ENCODE results near the gene DCTN2. TPM values are rescaled to one million over a fixed set of nuclear protein-coding genes. Genes with fewer than 3 reads are reported as not detected.
"Not testable (repeated sequence)": the region's sequence is repeated elsewhere in the genome, so short reads cannot be mapped to it uniquely, and the experiment has no call there.

DCTN2 gene
- total RNA-seq: 106 TPM
- long read RNA-seq, transcript DCTN2-209 (14 exons, 2,061 nt): major isoform, 584 of 779 reads
- long read RNA-seq, partial matches to known transcripts: 25 of 779 reads
- long read RNA-seq, other reads (novel, unspliced or antisense): 169 of 779 reads

DNA sequence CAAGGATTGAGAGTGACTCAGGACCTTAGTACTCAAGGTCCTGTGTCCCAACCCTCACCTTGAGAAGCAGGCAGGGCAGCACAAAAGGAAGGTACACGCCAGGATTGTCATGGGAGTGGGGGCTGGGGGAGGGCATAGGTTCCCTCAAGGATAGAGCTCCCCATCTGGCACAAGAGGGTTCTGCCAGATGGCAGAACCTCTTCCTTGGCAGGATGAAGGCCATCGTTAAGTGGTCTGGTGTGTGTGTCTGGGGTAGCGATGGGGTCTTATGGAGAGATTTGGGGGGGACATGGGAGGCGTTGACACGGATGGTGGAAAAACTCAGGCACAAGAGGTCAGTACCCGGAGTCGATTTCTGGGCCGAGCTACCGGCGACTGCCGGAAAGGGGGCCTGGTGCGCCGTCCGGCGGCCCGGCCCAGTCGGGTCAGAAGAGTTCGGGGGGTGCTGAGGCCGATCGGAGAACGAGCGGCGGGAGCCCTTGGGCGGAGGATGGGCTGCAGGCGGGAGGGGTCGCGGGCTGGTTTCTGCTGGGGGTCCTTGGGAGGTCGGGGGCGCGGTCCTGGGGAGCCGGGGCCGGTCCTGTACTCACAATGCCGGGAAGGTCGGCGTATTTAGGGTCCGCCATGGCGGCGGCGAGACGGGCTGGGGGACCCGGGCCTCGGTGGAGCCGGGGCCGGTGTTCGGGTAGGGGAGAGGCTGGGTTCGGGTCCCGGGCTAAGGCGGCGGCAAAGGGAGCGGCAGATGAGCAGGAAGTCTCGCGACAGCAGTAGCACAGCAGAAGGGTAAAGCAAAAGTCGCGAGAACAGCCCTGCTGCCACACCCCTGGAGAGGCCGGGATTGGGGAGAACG is at the start of gene DCTN2:
Gene DCTN2, minus strand, starts transcription at position 755 of the 850 bp plus-strand sequence. Its CDS starts 129 bp downstream, at position 626.
- DNase-seq (ENCODE audit: low spot score): peak; percentile 97

DNA sequence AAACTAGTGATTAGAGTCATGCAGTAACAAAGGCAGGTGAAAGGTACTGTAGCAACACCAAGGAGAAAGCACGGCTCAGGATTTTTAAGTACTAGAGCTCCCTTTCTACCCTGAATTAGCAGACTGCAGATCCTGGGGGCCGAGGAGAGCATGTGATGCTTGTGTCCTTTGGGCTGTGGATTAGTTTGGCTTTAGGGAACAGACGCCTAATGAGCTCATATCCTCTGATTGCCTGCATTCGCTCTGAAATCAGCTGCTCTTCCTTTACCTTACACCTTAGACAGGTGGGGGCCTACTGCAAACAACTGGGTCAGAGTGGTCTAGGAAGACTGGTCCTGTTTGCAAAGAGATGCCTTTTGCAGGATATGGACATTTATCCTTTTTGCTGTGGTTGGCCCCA is 46.2 kb upstream of the DCTN2 start:
- DNase-seq (ENCODE audit: low spot score): no peak

DNA sequence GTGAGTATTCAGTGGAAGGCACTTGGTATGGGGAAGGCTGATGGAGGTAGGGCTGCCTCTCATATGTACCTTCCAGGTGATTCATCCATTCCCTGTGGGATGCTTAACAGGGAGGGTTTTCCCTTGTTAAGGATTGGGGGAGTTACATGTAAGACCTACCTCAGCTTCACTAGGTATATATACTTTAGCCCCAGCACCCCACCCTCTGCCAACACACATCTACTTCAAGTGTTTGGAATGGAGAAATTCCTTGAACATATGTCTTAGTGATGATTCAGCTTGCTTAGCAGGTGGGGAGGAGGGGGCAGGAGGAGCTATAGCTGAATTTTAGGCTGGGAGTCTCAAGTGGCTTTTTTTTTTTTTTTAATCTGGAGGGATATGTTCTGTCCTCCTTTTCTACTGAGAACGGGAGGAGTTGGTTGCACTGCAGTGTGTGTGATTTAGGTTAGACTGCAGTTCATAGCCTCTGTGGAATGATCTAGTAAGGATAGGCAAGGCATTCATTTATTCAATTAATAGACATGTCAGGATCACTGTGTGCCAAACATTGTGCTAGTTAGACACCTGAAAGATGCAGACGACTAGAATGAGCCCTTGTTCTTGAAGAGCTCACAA is 45.7 kb upstream of the DCTN2 start:
- no peak for DNase-seq (ENCODE audit: low spot score)

DNA sequence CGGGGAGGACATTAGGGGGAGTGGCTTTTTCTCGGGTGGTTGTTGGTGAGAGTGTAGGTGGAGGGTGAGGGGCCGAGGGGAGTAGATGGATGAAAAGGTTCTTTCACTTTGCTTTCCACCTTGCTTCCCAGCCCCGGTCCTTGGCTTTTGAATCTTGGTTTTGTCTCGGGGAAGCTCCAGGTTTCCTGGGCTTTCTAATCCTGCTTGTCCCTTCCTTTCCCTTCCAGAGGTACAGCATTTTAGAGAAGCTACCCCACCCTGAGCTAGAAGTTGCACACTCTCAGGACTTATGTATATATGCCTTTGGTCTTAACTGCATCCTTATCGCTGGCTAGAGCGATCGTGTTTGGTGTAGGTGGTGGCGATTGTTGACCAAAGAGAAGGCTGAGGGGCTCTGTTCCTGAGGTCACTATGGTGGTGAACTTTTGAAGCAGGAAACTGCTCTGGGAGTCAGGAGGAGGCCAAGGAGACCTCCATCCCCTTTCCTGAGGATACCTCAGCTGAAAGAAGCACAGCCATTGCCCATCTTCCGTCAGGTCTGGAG is 44.9 kb upstream of the DCTN2 start:
- no peak for DNase-seq (ENCODE audit: low spot score)

- peak; percentile 94 for DNase-seq (ENCODE audit: low spot score)
These were observed 44.1 kb upstream of the DCTN2 start, which contains the start of gene PIP4K2C for GRCh38 chr12:57590864-57591781. TSS of gene PIP4K2C (plus strand) at chr12:57591192. CDS start at chr12:57591290, 98 bp downstream.

DNA sequence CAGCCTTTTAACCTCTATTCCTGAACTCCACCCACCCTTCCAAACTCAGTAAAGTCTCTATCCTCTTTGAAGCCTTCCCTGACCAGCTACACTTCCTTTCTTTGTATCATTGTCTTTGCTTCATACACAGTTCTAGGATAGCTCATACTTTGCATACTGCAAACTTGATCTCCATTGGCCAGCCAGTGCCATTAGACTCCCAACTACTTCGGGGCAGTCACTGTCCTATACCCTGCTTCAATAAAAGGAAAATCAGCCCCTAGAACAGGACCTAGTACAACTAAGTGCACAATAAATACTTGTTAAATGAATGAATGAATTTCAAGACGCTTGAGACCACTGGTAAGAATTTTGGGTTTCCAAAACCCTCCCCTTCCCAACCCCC is 43.5 kb upstream of the DCTN2 start:
- DNase-seq (ENCODE audit: low spot score): no peak

- DNase-seq (ENCODE audit: low spot score): not testable (repeated sequence)
These were observed 42.1 kb upstream of the DCTN2 start for GRCh38 chr12:57588951-57589610.

GRCh38 chr12:57586832-57587429 is 39.9 kb upstream of the DCTN2 start:
- no peak for DNase-seq (ENCODE audit: low spot score)

DNA sequence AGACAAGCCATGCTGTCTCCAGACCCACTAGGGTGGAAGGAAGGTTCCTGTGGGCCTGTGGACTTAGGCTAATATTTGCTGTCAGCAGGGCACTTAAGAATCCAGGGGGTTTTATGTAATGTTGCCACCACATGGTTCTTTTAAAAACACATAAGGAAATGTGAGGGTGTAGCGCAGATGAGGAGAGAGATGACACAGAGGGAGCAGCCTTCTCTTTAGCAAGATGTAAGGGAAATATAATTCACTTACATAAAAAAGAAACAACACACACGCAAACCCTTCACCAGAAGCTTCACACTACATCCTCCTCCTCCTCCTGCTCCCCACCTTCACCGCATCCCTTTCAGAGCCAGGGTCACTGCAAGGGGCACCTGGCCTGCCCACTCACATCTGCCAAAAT is 39.1 kb upstream of the DCTN2 start:
- DNase-seq (ENCODE audit: low spot score): no peak

- no peak for DNase-seq (ENCODE audit: low spot score)
These were observed 38.2 kb upstream of the DCTN2 start for GRCh38 chr12:57585156-57585555.

- DNase-seq (ENCODE audit: low spot score): no peak
These were observed 37.7 kb upstream of the DCTN2 start for GRCh38 chr12:57584690-57585089.

DNA sequence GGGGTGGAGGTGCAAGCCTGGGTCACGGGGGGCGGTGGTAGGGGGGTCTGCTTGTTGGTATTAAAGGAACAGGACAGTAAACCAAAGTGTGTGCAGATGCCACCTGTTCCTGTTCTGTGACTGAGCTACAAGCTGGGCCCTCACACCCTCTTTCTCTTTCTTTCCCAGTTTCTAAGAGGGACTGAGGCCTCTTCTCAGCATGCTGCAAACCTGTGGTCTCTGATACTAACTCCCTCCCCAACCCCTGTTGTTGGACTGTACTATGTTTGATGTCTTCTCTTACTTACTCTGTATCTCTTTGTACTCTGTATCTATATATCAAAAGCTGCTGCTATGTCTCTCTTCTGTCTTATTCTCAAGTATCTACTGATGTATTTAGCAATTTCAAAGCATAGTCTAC is 37.1 kb upstream of the DCTN2 start:
- DNase-seq (ENCODE audit: low spot score): no peak

DNA sequence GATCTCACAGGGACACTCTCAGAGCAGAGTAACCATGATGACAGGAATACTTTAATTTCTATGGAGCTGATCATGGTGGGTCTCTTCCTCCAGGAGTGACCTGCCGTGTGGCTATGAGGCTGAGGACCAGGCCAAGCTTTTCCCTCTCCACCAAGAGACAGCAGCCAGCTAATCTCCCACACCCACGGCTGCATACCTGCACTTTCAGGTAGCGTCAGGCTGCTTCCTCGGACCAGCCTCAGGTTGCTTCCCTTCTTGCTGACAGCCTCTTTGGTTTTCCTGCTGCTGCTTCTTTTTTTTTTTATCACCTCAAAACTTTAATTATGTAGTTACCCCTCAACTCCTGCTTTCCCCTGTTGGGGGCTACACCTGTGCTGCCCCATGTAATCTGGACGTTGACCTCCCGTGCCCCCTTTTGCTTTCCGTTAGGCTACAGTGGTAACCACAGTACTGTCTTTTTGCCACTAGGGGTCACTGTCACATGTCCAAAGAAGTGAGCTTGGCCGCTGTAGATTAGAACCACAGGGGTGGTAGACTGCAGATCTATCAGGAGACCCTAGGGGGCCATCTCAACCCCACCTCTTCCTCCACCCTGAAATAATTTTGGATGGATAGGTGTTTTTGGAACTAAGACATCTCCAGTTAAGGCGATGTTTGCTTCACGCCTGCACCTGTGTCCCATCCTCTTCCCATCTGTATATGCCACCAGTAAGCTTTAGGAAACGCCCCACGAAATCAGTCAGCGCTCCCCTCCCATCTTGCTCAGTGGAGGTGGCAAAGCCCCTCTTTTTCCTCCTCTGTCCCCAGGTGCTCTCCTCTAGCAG is 36.2 kb upstream of the DCTN2 start:
- peak; percentile 78 for DNase-seq (ENCODE audit: low spot score)

DNA sequence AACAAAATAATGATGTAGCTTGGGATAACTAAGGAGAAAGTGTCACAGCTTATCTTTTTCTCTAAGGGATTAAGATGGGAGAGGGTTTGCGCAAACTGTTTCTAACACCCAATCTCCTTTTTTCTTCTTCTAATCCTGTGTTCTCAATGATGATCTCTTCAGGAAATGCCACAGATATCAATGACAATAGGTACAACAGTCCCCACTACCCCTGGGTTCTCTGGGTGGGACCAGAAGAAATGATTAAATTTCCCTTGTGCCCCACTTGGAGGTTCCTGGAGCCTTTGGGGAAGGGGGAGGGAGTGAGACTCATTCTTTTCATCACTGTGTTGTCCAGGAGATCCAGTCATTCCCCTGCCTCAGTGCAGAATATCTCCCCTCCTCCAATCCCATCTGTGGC is 35.4 kb upstream of the DCTN2 start:
- peak; percentile 28 for DNase-seq (ENCODE audit: low spot score)

DNA sequence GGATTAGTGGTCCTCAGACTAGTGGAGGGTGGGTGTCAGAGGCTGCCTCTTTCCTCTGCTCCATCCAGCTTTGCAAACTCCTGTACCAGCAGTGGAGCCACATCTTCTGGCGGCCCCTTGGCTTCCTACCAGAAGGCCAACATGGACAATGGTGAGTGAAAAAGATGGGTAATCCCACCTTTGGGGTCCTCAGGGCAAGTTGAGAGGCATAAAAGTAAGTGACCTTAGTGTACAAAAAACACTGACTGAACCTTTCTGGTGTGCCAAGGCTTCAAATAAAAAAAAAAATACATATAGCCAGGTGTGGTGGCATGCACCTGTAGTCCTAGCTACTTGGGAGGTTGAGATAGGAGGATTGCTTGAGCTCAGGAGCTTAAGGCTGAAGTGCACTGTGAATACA is 34.8 kb upstream of the DCTN2 start:
- DNase-seq (ENCODE audit: low spot score): no peak

- peak; percentile 78 for DNase-seq (ENCODE audit: low spot score)
These were observed 33.4 kb upstream of the DCTN2 start for GRCh38 chr12:57580466-57580795.

- DNase-seq (ENCODE audit: low spot score): peak; percentile 22
These were observed 32.9 kb upstream of the DCTN2 start for GRCh38 chr12:57579677-57580465.

GRCh38 chr12:57579011-57579410 is 32.0 kb upstream of the DCTN2 start:
- DNase-seq (ENCODE audit: low spot score): peak; percentile 28
